ENCODE data around the gene ITPKC. TPM values are rescaled to one million over a fixed set of nuclear protein-coding genes. Genes with fewer than 3 reads are reported as not detected.

The ITPKC gene
- total and polyA plus RNA-seq, 9 of the 15 experiments (the other 6 are each of a cell fraction or from before 2014, with no cell fraction given): 0.08 to 9.3 (median 5.8) TPM

GRCh38 chr19:40777937-40778705 lies 61.2 kb downstream of the ITPKC start, which contains the start of gene RAB4B (continued):
- no peak for TF ChIP-seq RNF219 (CRISPR knock-in tag; IDR thresholded peaks at IDR 0.05)
- TF ChIP-seq NFE2 (IDR thresholded peaks at IDR 0.05; ENCODE audit: low read depth): no peak
- TF ChIP-seq ZNF609 (CRISPR knock-in tag; IDR thresholded peaks at IDR 0.05; ENCODE audit: borderline replicate concordance): no peak
- no peak for TF ChIP-seq PBX2 (CRISPR knock-in tag; IDR thresholded peaks at IDR 0.05; ENCODE audit: low read depth)
- TF ChIP-seq PBX2 (tag; conservative IDR thresholded peaks at IDR 0.05; ENCODE audit: low read depth): peak; percentile 60
- TF ChIP-seq POLR3G (IDR thresholded peaks at IDR 0.05; ENCODE audit: extremely low read depth, insufficient read length, insufficient replicate concordance): no peak
- peak; percentile 37; the same call in 1 of the 2 replicates for TF ChIP-seq NR1H2 (CRISPR knock-in tag; IDR thresholded peaks at IDR 0.05)
- no peak; the same call in 1 of the 2 replicates for TF ChIP-seq ZNF431 (CRISPR knock-in tag; IDR thresholded peaks at IDR 0.05)
- TF ChIP-seq ZBTB12 (CRISPR knock-in tag; IDR thresholded peaks at IDR 0.05): 0 out of 2 replicates have a peak, but pooled peaks have one; percentile 21
- 0 out of 2 replicates have a peak, but pooled peaks have one; percentile 57 for TF ChIP-seq CBFB (CRISPR knock-in tag; IDR thresholded peaks at IDR 0.05)
- TF ChIP-seq CHCHD3 (CRISPR knock-in tag; IDR thresholded peaks at IDR 0.05): no peak
- peak; percentile 86 for TF ChIP-seq ETV5 (CRISPR knock-in tag; IDR thresholded peaks at IDR 0.05; ENCODE audit: low read depth)
- TF ChIP-seq CXXC5 (CRISPR knock-in tag; IDR thresholded peaks at IDR 0.05): peak; percentile 91
- 0 out of 2 replicates have a peak, but pooled peaks have one; percentile 15 for TF ChIP-seq OTX1 (CRISPR knock-in tag; IDR thresholded peaks at IDR 0.05)
